HG03159 (cell line): ENCODE measurements around the gene GRID1.

Experiments used
- ATAC-seq: cut with Tn5 transposase; IDR thresholded peaks from one replicate; pipeline ENCODE4 v1.9.1; 2021; ENCODE audit warnings: mild to moderate bottlenecking, moderate library complexity; ENCODE audit not compliant: unreplicated experiment

The GRID1 gene

DNA sequence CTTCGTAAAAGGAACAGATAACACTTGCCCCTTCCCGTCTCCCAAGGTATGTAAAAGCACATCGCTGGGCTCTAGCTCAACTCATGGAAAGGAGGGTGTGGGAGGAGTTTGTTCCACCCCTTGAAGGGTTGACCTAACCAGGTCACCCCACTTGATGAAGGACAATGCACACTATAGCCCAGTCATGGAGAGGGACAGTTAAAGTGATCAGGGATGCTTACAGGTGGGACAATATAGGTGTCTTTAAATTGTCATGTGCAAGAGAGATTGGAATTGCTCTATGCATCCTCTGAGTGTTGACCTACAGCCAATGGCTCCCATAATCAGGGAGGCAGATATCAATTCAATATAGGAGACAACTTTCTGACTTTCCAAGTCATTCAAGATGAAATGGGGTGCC lies 448.2 kb downstream of the GRID1 start:
- ATAC-seq: no peak

DNA sequence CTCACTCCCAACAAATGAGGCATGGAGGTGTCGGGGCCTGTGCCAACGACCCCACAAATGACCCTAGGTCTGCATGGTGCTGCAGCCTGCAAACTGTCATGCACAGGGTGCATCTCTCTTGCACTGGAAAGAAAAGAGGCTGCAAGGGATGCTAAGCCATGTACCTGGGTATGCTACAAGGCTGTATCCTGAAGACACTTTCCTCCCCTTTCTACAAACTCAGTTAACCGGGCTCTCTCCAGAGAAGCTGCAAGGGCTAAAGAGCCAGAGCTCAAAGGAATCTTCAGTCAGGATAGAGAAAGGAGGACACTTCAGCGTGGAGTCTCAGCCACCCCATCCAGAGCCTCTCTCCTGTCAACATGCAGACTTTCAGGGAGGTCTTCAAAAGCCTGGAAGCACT lies 449.0 kb downstream of the GRID1 start:
- no peak for ATAC-seq

DNA sequence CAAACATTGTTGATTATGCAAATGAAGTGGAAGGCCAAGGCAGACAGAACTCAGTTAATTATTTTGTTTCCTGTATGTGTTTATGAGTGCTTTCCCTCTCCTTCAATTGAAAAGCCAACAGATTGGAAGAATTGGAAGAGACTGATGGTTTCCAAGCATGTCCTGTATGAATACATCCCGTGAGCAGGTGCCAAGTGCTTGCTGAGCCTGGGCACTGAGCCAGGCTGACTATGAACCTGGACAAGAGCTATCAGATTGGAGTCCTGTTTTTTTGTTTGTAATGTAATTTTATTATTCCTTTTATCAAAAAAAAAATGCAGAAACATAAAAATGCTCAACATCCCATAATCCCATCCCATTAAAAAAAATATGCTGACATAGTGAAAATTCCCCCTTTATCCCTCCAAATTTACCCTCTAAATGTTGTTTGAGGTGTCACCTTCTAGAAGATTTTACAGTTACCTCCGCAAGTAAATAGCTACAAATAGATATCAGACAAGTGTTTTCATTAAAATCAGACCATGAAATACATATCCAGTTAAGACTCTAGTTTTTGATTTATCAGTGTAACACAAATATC lies 449.5 kb downstream of the GRID1 start:
- no peak for ATAC-seq

DNA sequence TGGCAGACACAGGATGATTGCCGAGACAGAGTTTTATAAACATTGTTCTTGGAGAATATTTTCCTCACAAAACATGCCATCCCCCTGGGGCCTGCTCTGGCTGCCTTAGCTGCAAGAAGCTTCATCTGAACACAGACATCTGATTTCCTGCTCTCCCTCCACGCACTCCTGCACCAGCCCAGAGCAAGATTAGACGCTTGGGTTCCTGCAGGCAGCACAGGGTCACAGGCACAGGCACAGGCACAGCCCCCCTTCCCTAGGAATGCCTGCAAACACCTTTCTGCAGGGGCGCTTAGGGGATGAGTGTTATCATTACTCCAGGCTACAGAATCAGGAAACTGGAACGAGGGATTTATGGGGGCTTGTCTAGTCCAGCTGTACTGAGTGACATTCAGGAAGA lies 450.3 kb downstream of the GRID1 start:
- ATAC-seq: no peak

DNA sequence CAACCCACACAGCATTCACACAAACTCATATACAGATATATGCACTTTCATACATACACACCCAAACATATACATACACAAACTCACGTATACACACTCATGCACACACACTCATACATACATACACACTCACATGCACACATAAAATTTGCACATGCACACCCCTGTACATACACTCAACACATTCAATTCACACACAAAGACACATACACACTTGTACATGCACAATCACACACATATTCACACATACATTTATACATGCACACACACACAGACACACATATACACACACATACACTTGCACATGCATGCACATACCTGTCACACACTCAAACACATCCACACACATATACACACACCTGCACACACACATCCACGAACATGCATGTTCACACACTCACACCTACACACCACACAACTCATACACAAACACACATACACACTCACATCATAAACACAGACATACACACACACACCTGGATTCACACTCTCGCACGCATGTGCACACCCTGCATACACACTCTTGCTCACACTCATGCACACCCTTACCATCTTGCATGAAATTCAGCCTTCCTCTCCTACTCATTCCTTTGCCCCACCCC lies 451.2 kb downstream of the GRID1 start:
- ATAC-seq: no peak

DNA sequence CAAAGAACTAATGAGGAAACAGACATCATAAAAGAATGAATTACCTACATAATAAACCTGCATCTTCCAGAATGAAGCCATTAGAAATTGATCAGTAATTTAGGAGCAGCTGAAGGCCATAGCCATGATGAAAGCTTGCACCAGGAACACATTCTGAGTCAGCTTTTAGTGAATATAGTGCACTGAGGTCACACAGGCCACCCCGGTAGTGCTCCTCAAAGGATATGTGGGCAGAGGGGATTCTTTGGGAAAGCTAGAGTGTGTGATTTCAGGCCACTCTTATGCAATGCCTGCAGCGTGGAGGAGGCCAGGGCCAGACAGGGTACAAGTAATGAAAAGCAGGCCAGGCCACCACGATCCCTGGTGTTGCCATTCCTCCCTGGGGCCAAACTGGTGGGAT lies 451.9 kb downstream of the GRID1 start:
- no peak for ATAC-seq

DNA sequence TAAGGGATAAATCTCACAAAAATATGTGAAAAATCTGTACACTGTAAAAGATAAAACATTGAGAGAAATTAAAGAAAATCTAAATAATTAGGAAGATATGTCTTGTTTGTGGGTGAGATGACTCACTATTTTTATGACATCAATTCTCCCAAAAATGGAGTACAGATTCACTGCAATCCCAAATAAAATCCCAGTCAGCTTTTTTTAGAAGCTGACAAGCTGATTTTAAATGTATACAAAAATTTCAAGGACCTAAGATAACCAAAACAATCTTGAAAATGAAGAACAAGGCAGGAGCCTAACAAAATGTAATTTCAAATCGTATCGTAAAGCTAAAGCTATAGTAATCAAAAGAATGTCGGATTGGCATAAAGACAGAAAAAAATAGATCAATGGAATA lies 458.1 kb downstream of the GRID1 start:
- no peak for ATAC-seq

DNA sequence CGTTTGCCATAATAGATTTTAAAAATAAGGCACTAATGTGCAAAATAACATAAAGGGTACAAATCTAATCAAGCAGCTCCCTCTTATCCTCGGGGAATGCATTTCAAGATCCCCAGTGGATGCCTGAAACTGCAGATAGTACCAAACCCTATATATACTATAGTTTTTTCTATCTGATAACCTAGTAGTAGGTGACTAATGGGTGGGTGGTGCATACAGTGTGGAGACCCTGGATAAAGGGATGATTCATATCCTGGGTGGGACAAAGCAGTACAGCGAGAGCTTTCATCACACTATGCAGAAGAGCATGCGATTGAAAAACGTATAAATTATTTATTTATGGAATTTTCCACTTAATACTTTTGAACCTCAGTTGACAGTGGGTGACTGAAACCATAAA lies 464.5 kb downstream of the GRID1 start:
- ATAC-seq: no peak

DNA sequence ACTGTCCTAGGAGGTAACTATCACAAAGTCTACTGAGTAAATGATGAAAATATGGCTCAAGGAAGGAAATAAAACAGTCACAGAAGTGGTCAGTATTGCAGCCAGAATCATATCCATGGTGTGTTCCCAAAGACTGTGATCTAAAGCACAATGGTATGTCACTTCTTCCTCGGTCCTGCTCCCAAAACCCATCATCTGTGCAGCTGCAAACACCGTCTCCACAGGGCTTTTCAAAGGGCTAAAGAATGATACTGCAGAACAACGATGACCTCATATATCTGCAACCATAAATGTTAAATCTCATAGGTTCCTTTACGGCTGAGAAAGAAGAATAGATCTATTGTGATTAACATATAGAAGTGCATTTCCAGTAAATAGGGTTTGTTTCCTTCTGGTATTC lies 465.0 kb downstream of the GRID1 start:
- no peak for ATAC-seq

DNA sequence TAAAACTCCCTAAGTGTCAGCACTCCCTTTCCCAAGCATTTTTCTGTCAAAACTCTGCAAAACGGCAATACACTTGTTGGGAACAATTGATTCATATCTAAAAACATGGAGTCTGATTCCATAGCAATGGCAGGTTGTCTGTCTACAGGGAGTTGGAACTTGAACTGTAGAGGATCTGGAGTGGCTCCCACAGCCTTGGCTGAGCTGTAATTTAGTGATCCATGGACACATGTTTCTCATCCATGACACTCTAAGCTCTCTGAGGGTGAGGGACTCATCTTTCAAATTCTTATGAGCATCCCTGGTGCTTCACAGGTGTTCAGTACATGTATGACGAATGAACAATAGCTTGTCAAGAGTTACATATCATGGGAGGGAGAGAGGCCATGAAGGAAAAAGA lies 466.1 kb downstream of the GRID1 start:
- no peak for ATAC-seq

DNA sequence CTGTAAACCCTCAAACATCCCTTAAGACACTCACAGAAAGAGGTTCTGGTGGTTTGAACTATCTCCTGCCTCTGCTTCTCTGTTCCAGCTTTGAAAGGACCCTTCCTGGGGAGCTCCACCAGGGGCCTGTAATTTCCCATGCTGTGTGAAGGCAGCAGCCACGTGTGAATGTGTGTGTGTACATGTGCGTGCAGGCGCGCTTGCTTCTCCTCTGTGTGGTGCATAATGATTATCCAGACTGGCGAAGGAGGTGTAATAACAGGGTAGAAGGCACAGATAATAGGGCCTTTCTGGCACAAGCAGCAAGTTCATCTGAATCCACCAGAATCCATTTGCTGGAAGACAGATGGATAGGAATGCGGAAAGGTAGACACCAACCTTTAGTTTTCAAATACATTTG lies 466.5 kb downstream of the GRID1 start:
- ATAC-seq: no peak

DNA sequence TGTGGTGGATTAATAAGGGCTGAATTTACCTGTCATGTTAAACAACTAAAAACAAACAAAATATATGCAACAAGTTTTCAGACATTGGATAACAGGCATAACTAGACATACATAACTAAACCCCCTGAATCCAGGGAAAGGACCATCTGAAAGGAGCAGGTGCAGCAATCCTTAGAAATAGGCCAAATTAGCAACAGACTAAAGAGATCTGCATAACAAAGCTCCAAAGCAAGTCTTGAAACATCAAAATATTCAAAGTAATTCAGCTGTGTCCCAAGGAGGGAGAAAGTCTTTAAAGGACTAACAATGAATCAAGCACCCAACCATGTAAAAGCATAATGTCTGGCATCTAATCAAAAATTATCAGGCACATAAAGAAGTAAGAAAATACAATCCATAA lies 475.1 kb downstream of the GRID1 start:
- ATAC-seq: no peak

DNA sequence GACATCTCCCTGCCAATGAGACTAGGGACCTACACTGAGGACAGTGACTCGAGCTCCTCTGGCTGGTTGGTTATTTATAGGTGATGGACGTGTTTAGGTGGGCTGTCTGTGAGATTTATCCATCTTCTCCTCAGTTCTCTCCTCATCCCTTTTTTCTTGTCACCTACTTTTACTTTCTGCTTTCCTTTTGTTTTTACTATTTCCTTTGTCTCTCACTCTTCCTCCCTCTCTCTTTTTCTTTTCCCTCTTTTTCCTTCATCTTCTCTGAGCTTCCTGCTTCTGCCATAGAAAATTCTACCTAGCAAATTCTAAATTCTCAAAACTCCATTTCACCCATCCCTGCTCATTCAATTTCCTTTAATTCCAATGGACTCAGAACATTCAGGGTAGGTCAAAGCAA lies 478.0 kb downstream of the GRID1 start:
- ATAC-seq: no peak

DNA sequence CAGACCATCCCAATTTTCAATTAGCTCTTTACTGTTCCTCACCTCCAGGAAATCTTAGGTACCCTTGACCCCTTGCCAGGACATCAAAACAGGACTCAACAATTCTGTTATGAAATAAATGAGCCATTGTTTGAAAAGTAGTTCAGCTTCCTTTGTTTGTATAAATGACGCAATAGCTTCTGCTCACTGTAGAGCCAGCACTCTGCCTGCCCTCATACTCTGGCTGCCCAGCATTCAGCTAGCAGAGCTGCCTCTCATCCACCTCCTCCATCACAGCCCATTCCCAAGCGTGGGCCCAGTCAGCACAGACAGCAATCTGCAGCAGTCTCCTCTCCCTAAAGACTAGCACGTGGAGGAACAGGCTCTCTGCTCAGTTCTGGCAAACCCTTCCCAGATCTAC lies 478.6 kb downstream of the GRID1 start:
- ATAC-seq: no peak

DNA sequence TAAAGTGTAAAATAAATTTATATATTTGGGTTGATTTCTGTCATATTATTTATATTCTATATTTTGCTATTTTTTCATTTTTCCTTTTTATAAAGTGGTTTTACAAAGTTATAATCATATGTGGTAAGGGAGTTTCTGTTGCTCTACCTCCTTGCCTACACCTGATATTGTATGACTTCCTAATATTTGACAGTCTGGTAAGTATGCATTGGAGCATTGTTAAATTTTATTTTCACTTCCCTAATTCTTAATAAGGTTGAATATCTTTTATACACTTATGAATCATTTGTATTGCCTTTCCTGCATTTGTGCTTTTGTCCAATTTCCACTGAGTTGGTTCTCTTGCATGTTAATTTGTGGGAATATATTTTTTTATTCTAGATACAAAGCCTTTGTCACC lies 492.4 kb downstream of the GRID1 start:
- no peak for ATAC-seq

DNA sequence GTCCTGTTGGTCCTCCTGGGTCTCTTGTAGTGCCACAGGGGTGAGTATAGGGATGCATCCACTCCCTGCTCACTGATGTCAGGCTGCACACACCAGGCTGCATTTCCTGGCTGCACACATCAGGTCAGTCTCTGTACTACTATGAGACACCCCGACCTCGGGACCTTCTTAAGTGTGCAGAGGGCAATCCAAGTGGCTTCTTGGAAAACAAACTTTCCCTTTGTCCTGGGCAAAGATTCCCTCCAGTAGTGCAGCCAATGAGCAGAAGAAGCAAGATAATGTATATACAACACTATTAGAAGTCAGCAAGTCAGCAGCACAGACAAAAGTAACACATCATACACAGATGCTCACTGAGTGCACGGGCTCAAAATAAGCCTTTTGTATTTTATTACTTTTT lies 493.5 kb downstream of the GRID1 start:
- ATAC-seq: no peak

DNA sequence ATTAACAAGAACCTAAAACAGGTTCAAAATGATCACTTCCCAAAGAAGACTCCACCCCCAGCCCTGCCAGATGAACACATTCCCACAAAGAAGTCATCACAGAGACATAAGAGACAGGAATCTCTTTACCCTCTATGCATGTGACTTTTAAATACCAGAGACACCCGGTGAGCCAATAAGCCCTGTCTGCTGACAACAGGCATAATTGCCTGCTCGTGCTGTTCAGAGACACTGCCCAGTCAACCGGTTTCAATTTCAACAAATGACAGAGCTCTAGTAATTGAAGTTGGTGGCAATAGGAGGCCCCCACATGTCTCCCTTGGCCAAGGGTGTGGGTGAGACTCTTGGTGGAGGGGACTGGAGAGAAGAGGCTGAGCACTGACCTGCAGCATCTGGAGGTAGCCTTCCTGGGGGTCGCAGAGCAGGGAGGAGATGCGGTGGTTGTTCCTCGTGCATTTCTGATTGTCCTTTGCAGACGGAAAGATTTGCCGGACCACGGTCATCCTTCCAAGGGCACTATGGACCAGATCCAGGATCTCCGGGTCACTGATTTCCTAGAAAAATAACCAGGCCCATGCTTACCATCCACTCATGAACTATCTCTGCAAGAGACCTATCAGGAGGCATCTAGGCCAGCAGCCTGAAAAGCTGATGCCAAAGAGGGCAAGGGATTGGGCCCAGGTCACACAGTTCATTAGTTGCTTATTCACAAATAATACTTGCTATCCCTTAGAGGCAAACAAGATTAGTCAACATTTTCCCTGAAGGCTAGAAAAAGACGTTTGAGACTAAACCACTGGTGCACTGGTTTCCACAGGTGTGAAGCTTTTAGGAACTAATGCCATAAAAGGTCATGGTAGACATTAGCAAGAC lies 497.7 kb downstream of the GRID1 start:
- no peak for ATAC-seq

DNA sequence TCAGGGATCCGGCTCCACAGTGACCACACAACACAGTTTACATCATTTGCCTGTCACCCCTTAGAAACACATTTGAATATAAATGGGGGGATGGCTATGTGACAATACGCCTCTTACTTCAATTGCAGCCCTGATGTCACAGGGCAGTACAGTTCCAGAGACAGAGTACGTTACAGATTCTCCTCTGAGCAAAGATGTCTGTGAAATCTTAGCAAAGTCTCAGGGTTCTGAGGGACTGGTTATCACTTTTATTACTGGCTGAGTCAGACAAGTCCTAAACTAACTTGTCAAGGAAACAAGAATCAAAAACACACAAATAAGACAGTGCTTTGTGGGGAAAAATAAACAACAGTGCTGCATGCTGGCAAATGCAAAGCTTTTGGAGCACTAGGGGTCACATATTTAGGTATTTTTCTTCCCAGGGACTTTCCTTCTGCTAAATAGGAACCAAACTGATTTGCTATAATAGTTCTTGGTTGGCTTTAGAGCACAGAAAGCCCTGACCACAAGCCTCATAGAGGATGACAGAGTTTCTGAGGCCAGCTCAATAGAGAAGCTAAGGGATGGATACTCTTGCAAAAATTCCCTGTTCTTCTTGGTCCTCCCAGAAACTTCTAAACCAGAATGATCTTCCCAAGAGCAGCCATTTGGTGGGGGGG lies 501.6 kb downstream of the GRID1 start:
- no peak for ATAC-seq

DNA sequence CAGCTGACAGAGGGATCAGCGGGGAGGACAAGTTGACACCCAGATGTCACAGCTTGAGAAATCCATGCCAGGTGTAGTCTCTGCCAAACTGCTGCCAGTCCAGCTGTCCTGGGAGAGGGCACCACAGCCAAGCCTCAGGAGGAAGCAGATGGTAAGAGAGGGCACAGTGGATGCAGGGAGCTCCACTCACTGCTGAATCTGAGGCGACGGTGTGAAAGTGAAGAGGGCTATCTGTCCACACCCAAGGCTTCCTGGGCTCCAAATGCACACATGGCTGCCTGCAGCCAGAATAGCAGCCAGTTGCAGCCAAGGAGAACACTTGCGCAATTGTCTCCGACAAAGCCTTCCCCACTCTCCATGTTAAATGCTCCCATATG lies 502.4 kb downstream of the GRID1 start:
- ATAC-seq: no peak

DNA sequence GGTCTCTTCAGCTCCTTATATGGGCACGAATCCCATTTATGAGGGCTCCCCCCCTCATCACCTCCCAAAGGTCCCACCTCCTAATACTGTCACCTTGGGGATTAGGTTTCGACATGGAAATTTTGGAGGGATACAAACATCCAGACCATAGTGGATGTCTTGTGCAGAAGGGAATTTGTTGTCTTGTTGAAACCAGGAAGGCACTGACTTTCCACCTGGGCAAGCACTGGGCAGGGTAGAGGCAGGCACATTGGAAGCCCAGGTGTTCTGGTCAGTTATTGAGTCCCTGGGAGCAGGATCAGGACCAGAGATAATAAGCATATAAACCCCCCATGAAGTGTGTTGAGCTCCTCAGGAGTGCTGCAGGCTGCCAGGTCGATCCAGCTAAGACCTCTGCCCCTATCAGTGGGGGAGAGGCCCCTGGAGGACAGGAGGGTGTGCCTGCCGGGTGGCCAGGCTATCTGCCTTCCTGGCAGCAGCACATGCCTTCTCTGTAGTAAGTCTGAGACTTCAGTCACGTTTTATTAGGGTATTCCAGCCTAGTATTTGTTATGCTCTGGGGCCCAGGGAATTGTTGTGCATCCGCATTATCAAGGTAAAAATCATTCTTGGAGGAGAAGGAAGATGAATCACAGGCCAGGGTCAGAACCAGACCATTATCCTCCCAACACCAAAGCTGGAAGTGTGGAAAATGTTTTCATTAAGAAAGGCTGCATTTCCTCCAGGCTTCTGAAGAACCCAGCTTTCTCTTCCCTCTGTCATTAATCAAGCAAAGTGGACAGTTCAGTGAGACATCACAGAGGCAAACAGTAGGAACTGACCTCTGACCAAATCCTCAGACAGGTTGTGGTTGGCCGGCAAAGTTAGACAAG lies 503.1 kb downstream of the GRID1 start:
- no peak for ATAC-seq

DNA sequence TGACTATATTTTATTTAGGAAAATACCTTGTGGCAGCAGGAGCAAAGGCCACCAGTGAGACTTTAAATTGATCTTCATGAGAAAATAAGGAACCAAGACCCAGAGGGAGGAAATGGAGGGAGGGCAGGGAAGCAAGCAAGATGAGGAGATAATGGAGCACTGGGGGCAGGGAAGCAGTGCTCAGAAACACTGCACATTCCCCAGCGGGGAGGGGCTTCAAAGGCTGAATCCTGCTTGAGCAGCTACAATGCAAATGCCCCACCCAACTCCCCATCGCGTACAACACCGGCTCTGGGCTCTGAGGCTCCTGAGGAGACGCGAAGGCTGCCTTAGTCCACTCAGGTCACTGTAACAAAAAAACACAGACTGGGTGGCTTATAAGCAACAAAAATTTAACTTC lies 503.8 kb downstream of the GRID1 start:
- no peak for ATAC-seq
